HFFc6 (cell line): ENCODE measurements around the gene BEND3. TPM values are rescaled to one million over a fixed set of nuclear protein-coding genes. Genes with fewer than 3 reads are reported as not detected.
"Not testable (repeated sequence)": the region's sequence is repeated elsewhere in the genome, so short reads cannot be mapped to it uniquely, and the experiment has no call there.

Source experiments
- DNase-seq: peaks from one replicate; pipeline ENCODE4 v3.0.0-alpha.2; 2018
- H3K27ac Mint-ChIP-seq: 2 replicates; pipeline ENCODE4 v1.8.0; 2020; ENCODE audit warnings: mild to moderate bottlenecking, mixed read lengths
- H3K27me3 Mint-ChIP-seq: 2 replicates; pipeline ENCODE4 v1.8.0; 2021; ENCODE audit warnings: mild to moderate bottlenecking, moderate library complexity, mixed read lengths; ENCODE audit not compliant: insufficient read depth
- H3K36me3 Mint-ChIP-seq: 2 replicates; pipeline ENCODE4 v1.8.0; 2021; ENCODE audit warnings: low read depth, mixed read lengths
- H3K4me1 Mint-ChIP-seq: 2 replicates; pipeline ENCODE4 v1.8.0; 2020; ENCODE audit warnings: low read depth, mixed read lengths
- H3K4me3 Mint-ChIP-seq: 2 replicates; pipeline ENCODE4 v1.8.0; 2020; ENCODE audit warnings: mild to moderate bottlenecking, moderate library complexity, mixed read lengths
- H3K9me3 Mint-ChIP-seq: 2 replicates; pipeline ENCODE4 v1.8.0; 2020; ENCODE audit warnings: mild to moderate bottlenecking, mixed read lengths
- CTCF ChIP-seq: fragments of 200-600 bp; sonication (generic); IDR thresholded peaks from 2 replicates; pipeline ENCODE4 v1.5.0; 2021; ENCODE audit warnings: antibody characterized with exemption, mild to moderate bottlenecking
- total RNA-seq, 6 experiments: library from RNA; stranded (reverse); fragmentation: NEBNext Ultra II Directional; extraction: Animal tissue kit (Norgen Biotek cat#: 25700); gene quantifications; 2 replicates in 1 of 6; 3 replicates in 5 of 6; pipeline ENCODE4 v1.2.3, GENCODE V29; 2021

Gene BEND3
- total RNA-seq, 6 experiments from 2014 or later = 1.9 to 2.3 (median 2.1) TPM

- no peak for TF ChIP-seq CTCF
- H3K9me3 Mint-ChIP-seq = no peaks in the 10 kb centered on the region
- no peak overlapping the region for H3K4me3 Mint-ChIP-seq
- H3K36me3 Mint-ChIP-seq = no peaks in the 10 kb centered on the region
- H3K27ac Mint-ChIP-seq = no peak overlapping the region
- DNase-seq = no peak
- H3K4me1 Mint-ChIP-seq = no peaks in the 10 kb centered on the region
- H3K27me3 Mint-ChIP-seq = no peaks in the 10 kb centered on the region; the same call in 1 of the 2 replicates
Measured at GRCh38 chr6:107103082-107103481, 12.2 kb downstream of the BEND3 start.

- H3K4me3 Mint-ChIP-seq = no peak overlapping the region
- no peaks in the 10 kb centered on the region for H3K4me1 Mint-ChIP-seq
- H3K9me3 Mint-ChIP-seq = no peaks in the 10 kb centered on the region
Measured at GRCh38 chr6:107102414-107102805, 12.9 kb downstream of the BEND3 start.

GRCh38 chr6:107101686-107102413, 13.5 kb downstream of the BEND3 start:
- Mint-ChIP-seq H3K27ac (no peak overlapping the region), H3K27me3 (no peaks in the 10 kb centered on the region), H3K4me1 (no peaks in the 10 kb centered on the region), H3K36me3 (no peaks in the 10 kb centered on the region), H3K9me3 (no peaks in the 10 kb centered on the region), H3K4me3 (no peak overlapping the region)
- no peak for DNase-seq
- TF ChIP-seq CTCF = no peak

More at GRCh38 chr6:107102414-107102805, 12.9 kb downstream of the BEND3 start:
- no peak for DNase-seq
- Mint-ChIP-seq H3K27me3 (no peaks in the 10 kb centered on the region), H3K27ac (no peak overlapping the region), H3K36me3 (no peaks in the 10 kb centered on the region)
- TF ChIP-seq CTCF = no peak

GRCh38 chr6:107101211-107101610, 14.1 kb downstream of the BEND3 start:
- no peaks in the 10 kb centered on the region for H3K27me3 Mint-ChIP-seq
- H3K4me1 Mint-ChIP-seq = 0 out of 2 replicates have a peak, but pooled peaks cover 5% of the 10 kb centered on the region
- no peaks in the 10 kb centered on the region for H3K36me3 Mint-ChIP-seq
- no peak for DNase-seq
- no peak for TF ChIP-seq CTCF
- H3K9me3 Mint-ChIP-seq = no peaks in the 10 kb centered on the region
- H3K27ac Mint-ChIP-seq = no peak overlapping the region
- H3K4me3 Mint-ChIP-seq = no peak overlapping the region

- no peak for DNase-seq
- H3K27me3 Mint-ChIP-seq = no peaks in the 10 kb centered on the region
- H3K9me3 Mint-ChIP-seq = no peaks in the 10 kb centered on the region
- no peak overlapping the region for H3K27ac Mint-ChIP-seq
- H3K4me1 Mint-ChIP-seq = 0 out of 2 replicates have a peak, but pooled peaks cover 5% of the 10 kb centered on the region
- no peak for TF ChIP-seq CTCF
- no peaks in the 10 kb centered on the region for H3K36me3 Mint-ChIP-seq
- H3K4me3 Mint-ChIP-seq = no peak overlapping the region
Measured at GRCh38 chr6:107098436-107099307, 16.6 kb downstream of the BEND3 start.

- H3K27ac Mint-ChIP-seq, DNase-seq, H3K4me3 Mint-ChIP-seq, H3K36me3 Mint-ChIP-seq, H3K27me3 Mint-ChIP-seq, H3K4me1 Mint-ChIP-seq: not testable (repeated sequence)
- H3K9me3 Mint-ChIP-seq = peaks cover 12% of the 10 kb centered on the region; the same call in 1 of the 2 replicates
Measured at GRCh38 chr6:107084459-107084858, 30.9 kb downstream of the BEND3 start.
